Activated B cell treated with CpG ODN at 0.5 μM for 24 hours (primary cell): ENCODE data around the gene SLC2A10. TPM values are rescaled to one million over a fixed set of nuclear protein-coding genes. Genes with fewer than 3 reads are reported as not detected.

ENCODE experiments used
- ATAC-seq: fragments of 200-7000 bp; cut with Tn5 transposase; one replicate; pipeline ENCODE4 v1.10.0; 2021; ENCODE audit warnings: low read depth, mild to moderate bottlenecking, moderate library complexity
- CTCF ChIA-PET: fragments of 350-600 bp; sonication (Branson Sonifier 250); formaldehyde crosslinking; loops from one replicate; lab custom pipeline; 2021; ENCODE audit warnings: antibody characterized with exemption; lab: Charles Lee
- POLR2A ChIA-PET: fragments of 350-600 bp; sonication (Branson Sonifier 250); formaldehyde crosslinking; loops from one replicate; lab custom pipeline; 2021; ENCODE audit warnings: antibody characterized with exemption; lab: Charles Lee
- DNase-seq: peaks from one replicate; pipeline ENCODE4 v3.0.0; 2022
- H3K27ac Mint-ChIP-seq: one replicate; pipeline ENCODE4 v1.8.0; 2020; ENCODE audit warnings: mixed read lengths
- H3K27me3 Mint-ChIP-seq: one replicate; pipeline ENCODE4 v1.8.0; 2021; ENCODE audit warnings: mixed read lengths
- H3K36me3 Mint-ChIP-seq: one replicate; pipeline ENCODE4 v1.8.0; 2021; ENCODE audit warnings: low read depth, mixed read lengths
- H3K4me1 Mint-ChIP-seq: one replicate; pipeline ENCODE4 v1.8.0; 2021; ENCODE audit warnings: mixed read lengths
- H3K4me3 Mint-ChIP-seq: one replicate; pipeline ENCODE4 v1.8.0; 2020; ENCODE audit warnings: mild to moderate bottlenecking, mixed read lengths
- H3K9me3 Mint-ChIP-seq: one replicate; pipeline ENCODE4 v1.8.0; 2020; ENCODE audit warnings: mixed read lengths
- intact Hi-C: fragments of 100-400 bp; cut with micrococcal nuclease; formaldehyde crosslinking; loops from one replicate; pipeline ENCODE4 v1.15.1; 2024
- total RNA-seq: library from RNA; stranded (reverse); gene quantifications from 2 replicates; pipeline ENCODE4 v1.2.3, GENCODE V29; 2022
- TF ChIP-seq, protein P1 (sequence below): fragments of 200-600 bp; IDR thresholded peaks from one replicate; pipeline ENCODE4 v1.8.0; 2022; ENCODE audit warnings: antibody characterized with exemption, mild to moderate bottlenecking

Gene SLC2A10
- total RNA-seq, 1 donor from 2014 or later: not detected

DNA sequence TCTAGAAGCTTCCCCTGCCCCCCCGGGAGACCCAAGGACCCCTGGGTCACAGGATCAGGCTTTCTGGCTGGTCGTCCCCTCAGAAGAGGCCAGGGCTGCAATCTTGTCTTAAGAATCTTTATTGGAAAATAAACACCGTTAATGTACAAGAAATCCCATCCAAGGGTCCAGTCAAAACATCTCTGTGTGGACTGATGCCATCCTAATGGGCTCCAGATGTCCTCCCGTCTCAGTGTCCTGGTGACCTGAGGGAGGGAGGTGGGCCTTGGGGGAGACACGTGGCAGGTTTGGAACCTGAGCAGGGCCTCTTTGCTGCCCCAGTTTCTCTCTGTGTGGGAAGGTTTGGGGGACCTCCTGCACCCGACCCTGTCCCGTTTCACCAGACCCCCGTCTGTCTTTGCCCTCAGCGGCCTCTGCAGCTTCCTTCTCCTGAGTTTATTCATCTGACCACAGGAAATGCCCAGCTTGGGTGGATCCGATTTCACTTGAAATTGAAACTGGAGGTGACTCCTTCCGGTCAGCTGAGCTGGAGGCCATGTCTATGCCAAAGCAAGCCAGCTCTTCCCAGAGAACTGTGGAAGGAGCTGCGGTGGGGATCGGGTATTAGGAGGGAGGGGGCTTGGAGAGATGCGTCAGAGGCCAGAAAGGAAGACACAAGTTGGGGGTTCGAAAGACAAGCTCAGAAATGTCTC lies 75.1 kb downstream of the SLC2A10 start:
- no peaks in the 10 kb centered on the region for H3K9me3 Mint-ChIP-seq
- ATAC-seq (no peak), DNase-seq (no peak)
- H3K36me3 Mint-ChIP-seq: no peaks in the 10 kb centered on the region
- ChIA-PET POLR2A (no interaction called here), CTCF (no interaction called here)
- no peak overlapping the region for H3K27ac Mint-ChIP-seq
- intact Hi-C loops: no loop called here
- TF ChIP-seq, protein P1, sequence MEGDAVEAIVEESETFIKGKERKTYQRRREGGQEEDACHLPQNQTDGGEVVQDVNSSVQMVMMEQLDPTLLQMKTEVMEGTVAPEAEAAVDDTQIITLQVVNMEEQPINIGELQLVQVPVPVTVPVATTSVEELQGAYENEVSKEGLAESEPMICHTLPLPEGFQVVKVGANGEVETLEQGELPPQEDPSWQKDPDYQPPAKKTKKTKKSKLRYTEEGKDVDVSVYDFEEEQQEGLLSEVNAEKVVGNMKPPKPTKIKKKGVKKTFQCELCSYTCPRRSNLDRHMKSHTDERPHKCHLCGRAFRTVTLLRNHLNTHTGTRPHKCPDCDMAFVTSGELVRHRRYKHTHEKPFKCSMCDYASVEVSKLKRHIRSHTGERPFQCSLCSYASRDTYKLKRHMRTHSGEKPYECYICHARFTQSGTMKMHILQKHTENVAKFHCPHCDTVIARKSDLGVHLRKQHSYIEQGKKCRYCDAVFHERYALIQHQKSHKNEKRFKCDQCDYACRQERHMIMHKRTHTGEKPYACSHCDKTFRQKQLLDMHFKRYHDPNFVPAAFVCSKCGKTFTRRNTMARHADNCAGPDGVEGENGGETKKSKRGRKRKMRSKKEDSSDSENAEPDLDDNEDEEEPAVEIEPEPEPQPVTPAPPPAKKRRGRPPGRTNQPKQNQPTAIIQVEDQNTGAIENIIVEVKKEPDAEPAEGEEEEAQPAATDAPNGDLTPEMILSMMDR: no peak
- H3K4me1 Mint-ChIP-seq: no peaks in the 10 kb centered on the region
- peaks cover 14% of the 10 kb centered on the region for H3K27me3 Mint-ChIP-seq
- no peak overlapping the region for H3K4me3 Mint-ChIP-seq

Other genes with a start within 250 kb of the SLC2A10 start
- 0.27 and 0.39 TPM in 2 replicates for gene ZNF334, start 196.1 kb upstream of the SLC2A10 start, total RNA-seq
- gene OCSTAMP, start 159.0 kb upstream of the SLC2A10 start, total RNA-seq: not detected in 2 replicates
- gene SLC13A3, start 58.2 kb upstream of the SLC2A10 start, total RNA-seq: 0.47 TPM in 1 of 2 replicates, not detected in the other
- 18.6 and 18.8 TPM in 2 replicates for gene TP53RK, start 20.2 kb upstream of the SLC2A10 start, total RNA-seq
- gene EYA2, start 185.2 kb downstream of the SLC2A10 start, total RNA-seq: 0.62 and 0.71 TPM in 2 replicates